ENCODE data around the gene SLC9A9.
"Not testable (repeated sequence)": the region's sequence is repeated elsewhere in the genome, so short reads cannot be mapped to it uniquely, and the experiment has no call there.

SLC9A9 gene

DNA sequence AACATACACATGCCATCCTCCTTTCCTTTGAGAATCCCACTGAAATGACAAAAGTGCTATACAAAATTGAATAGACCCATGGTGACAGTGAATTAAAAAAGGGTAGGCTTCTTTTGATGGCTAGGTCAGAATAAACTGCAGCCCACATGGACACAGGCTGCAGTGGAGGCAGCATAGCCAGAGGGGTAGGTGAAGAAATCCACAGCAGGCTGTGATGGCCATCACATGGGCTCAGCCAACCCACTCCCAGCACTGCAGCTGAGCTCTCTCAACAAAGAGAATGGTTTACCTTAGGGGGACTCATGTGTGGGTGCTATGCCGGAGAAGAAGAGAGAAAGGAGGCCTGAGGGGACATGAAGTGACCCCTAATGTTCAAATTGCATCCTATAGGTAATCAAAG lies 397.6 kb downstream of the SLC9A9 start:
- no peak for DNase-seq (ENCODE audit: low spot score)

DNA sequence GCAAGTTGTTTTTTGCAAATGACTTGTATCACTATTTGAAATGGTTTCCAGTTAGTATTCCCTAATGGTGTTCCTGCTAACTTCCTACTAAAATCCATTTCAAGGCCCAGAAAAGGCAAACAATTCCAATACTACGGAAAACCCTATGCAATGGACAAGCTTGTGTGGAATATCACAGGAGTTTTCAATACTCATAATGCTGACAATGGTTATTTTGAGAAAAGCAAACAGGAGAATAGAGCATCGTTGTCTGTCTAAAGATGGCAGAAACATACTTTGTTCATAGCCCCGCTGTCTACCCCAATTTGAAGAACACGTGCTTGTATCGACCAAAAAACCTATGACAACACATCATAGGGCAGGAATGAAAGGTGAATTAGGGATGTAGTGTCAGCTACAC lies 400.8 kb downstream of the SLC9A9 start:
- no peak for DNase-seq (ENCODE audit: low spot score)

DNA sequence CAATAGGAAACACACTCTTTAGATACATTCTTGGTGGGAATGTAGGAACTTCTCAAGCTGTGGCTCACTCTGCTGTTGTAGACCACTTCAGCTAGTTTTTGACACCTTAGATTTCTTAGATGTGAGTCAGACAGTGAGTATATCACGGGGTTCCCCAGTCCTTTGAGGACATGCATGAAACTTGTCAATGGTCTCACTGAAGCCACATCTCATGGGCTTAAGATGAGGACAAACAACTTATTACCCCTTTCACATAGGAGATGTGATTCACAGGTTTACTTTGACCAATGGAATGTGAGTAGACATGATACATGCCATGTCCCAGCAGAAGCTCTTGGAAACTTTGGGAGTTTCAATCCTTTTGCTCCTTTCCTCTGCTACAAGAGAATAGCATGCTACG lies 403.1 kb downstream of the SLC9A9 start:
- DNase-seq (ENCODE audit: low spot score) = peak; percentile 25

DNA sequence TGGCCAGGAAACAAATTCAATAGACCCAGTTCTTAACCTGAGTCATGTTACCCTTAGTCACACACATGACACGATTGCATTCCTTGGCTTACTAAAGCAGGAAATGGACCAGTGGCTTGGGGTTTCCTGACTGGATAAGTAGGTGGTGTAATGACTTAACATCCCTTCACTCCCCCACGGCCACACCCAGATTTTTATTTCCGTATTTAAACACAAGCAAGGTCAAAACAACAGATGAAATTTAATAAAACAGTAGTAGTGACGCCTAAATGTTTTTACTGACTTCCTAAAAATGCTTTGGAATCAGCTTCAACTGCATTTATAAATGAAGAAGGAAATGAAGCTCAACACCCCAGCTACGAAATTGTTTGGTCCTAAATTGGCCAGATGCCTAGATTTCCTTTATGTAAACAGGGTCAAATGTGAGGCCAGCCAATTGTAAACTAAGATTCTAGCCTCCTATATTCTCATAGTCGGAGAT lies 404.4 kb downstream of the SLC9A9 start:
- DNase-seq (ENCODE audit: low spot score) = peak; percentile 63

DNA sequence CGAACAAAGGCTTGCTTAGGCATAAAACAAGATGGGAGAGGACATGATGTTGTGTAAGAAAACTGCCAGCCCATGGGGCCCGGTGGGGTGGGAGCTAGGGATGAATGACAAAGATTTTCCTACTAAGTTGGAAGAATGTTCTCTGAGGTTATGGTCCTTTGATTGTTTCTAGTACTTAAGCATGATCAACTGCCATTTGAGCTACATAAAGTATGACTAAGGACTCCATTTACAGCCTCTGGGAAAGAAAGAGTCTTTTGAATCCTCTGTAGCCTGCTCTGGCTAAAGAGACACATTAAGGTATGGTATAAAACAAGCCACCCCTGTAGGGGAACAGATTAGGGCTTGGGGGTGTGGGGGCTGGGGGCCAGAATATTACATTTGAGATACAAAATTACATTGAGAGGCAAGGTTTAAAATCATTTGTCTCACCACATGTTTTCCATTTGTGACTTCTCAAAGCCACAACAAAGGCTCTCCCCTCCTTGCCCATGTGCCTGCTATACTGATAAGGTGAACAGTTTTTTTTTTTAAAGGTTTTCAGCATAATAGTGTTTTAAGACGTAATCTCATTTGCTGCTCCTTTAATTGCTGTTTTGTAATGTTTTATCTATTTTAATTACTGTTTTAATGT lies 405.3 kb downstream of the SLC9A9 start:
- no peak for DNase-seq (ENCODE audit: low spot score)

DNA sequence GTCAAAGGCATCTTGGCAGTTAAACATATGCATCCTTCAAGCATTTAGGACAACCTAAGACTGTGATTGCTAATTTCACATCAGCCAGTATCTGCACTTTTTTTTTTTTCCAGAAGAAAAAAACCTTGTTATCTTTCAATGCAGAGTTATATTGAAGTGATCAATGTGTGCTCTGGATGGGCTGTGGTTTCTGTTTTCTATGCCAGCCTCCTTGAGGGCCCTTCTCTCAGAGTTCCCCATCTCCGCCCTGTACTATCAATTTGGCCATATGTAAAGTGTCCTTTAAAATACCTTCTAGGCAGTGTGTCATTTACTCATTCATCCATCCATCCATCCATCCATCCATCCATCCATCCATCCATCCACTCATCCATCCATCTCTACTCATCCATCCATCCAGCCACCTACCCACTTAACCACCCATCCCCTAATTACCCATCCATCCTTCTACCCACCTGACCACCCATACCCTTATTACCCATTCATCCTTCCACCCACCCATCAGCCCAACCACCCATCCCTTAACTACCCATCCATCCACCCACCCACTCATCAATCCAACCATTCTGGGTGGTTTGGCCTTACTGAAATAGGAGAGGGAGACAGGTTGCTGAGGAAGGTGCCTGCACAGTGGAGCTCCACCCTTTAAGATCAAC lies 406.6 kb downstream of the SLC9A9 start:
- DNase-seq (ENCODE audit: low spot score) = no peak

DNA sequence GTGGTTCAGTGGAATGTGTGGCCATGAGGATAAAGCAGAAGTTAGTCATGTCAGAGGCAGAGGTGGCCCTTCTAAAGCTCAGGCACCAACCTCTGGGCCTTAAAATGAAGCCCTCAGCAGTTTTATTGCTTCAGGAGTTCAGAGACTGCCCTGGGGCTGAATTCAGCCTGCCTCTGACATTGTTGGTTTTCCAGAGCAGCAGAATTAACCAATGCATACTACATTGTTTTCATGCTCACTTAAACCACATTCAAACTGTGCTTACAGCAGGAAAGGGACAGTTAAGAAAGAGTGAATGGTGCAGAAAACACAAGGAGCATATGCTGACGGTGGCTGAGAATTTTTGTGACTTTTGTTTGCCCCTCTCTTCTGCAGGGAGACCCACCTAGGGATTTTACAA lies 408.5 kb downstream of the SLC9A9 start:
- DNase-seq (ENCODE audit: low spot score) = no peak

DNA sequence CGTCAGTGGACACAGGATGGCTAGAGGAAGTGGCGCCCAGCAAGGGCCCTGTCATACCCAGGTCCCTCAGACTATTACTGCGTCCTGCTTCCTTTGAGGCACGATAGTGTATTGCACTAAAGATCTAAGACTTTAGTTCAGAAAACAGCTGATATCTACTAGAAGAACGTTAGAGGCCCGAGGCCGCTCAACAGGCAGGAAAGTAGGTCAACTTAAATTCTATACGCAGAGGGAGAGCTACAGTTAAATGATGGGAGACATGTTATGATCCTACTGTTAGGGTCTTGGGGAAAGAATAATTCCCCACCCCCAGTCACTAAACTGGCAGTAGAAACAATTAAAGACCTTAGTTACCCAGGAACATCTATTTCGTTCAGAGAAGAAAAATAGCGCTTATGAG lies 410.9 kb downstream of the SLC9A9 start:
- DNase-seq (ENCODE audit: low spot score) = no peak

DNA sequence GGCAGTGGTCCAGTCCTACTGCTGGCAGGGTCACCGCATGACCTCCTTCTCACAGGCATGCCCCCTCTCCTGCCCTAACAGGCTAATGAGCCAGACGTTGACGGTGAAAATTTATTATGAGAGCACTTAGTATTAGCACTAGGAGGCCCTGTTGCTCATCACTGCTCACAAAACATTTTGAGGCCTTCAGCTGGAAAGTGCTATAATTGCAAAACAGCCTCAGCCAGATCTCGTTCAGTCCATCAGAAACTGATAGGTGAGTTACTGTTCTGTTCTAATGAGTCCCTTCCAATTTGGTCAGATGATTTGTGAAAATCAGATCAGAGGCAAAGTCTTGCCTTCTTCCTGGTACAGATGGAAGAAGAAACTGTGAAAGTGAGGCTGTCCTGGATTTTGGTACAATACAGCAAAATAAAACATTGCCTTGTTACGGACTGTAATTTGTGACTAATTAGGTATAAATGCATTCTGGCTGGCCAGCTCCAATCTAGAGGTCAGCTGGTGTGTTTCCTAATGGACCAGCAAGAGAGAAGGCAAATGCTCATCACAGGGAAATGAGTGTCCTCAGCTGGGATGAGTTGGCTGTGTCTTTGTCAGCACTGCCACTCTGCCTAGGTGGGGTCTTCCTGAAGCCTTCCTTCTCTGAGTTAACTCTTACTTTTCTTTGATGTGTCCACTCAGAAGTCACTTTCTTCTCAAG lies 411.9 kb downstream of the SLC9A9 start:
- DNase-seq (ENCODE audit: low spot score) = no peak

DNA sequence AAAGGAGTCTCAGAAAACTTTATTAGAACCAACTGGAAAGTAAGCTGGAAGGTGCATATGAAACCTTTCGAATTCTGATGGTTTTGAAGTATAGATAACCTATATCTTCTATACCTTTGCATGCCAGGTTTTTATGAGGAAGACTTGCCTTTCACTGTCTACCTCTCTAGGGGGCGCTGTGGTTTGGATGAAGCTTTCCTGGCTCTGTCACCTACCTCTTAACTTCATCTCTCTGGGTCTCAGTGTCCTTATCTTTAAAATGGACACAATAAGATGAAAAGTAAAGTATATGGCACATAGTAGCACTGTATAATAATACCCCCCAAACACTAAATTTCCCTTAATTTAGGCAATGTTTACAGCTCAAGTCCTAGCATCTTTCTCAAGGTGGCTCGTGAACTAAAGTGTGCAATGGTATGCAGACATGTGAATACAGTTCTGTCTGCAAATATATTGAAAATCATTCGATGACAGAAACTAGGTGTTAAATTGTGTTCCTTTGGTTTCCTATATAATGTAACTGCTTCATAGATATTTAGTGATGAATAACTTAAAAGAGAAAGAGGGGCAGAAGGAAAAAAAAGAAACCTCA lies 414.4 kb downstream of the SLC9A9 start:
- peak; percentile 23 for DNase-seq (ENCODE audit: low spot score)

DNA sequence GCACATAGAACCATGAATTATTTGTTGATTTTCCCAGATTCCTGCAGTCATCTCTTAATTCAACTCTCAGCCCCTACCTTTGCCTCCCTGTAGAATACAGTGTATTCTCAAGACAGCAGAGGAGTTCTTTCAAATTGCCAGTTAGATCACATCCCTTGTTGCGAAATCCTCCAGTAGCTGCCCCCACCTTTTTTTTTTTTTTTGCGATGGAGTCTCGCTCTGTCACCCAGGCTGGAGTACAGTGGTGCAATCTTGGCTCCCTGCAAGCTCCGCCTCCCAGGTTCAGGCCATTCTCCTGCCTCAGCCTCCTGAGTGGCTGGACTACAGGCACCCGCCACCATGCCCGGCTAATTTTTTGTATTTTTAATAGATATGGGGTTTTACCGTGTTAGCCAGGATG lies 417.0 kb downstream of the SLC9A9 start:
- DNase-seq (ENCODE audit: low spot score) = not testable (repeated sequence)

DNA sequence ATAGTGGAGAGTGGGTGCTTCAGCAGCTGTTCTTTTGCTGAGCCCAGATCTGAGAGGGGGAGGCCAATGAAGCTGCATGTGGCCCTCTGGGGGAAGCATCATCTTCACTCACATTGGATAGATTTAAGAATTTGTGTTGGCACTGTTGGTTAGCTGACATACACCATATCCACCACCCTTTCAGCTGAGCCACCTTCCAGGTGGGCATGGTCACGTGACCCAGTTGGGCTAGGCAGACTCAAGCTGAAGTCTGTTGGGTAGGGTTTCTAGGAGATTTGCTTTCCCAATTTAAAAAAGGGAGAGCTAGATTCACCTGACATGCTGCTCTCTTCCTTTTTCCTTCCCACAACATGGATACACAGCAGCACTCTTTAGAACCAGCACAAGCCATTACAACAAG lies 417.7 kb downstream of the SLC9A9 start:
- DNase-seq (ENCODE audit: low spot score) = no peak

DNA sequence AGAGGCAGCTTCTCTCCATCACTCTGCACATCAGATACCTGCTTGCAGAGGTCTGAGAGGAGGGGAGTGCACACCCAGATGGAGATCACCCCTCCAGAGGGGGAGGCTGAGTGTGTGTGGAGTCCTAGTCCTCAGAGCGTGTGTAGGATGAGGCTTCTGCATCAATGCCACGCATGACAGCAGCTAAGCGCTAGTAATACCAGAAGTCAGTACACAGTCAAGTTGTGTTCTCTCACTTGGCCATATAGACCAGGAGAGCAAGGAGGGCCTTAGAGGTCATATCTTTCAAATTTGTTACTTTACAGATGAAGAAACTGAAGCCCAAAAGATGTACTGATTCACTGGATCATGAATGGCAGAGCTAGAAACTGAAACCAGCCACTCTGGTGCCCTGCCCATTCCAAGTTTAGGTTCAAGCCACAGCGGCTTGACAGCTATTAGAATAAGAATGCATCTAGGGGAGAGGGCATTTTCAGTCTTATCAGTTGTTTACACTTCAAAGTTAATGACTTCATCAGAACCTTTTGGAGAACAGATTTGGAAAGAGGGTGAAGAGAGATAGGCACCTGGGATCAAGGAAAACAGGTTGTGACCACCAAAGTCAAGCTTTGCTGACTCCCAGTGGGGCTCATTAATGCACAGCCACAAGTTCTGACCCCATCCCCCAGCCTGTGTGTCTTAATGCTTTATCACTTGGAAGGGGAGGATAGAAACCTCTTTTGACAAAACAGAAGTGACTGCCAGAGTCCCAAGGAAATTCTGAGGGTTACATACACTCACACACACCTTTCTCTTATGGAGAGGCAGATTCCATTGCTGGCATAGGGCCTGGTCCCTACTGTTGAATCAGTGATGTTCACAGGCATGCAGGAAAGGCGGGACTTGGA lies 418.4 kb downstream of the SLC9A9 start:
- DNase-seq (ENCODE audit: low spot score) = no peak

DNA sequence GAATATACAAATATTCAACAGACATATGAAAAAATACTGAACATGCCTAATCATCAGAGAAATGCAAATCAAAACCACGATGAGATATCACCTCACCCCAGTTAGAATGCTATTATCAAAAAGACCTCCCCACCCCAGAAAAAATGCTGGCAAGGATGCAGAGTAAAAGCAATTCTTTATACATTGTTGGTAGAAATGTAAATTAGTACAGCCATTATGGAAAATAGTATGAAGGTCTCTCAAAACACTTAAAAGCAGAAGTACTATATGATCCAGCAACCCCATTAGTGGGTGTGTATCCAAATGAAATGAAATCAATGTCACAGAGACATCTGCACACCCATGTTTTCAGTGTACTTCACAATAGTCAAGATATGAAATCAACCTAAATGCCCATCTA lies 420.0 kb downstream of the SLC9A9 start:
- no peak for DNase-seq (ENCODE audit: low spot score)

DNA sequence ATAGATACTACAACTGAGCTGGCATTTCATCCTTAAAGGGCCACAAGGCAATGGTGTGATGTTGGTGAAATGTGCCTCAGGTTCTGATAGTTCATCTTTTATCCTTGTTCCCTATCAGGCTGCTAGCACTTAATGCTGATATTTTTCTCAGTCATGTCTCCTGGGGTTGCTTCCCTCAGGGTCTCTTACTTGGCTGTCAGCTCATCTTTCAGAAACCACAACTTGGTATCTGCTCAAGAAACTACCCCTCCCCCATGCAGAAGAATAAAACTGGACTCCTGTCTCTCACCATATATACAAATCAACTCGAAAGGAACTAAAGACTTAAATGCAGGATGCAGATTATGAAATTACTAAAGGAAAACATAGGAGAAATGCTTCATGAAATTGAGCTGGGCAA lies 420.6 kb downstream of the SLC9A9 start:
- DNase-seq (ENCODE audit: low spot score) = no peak

DNA sequence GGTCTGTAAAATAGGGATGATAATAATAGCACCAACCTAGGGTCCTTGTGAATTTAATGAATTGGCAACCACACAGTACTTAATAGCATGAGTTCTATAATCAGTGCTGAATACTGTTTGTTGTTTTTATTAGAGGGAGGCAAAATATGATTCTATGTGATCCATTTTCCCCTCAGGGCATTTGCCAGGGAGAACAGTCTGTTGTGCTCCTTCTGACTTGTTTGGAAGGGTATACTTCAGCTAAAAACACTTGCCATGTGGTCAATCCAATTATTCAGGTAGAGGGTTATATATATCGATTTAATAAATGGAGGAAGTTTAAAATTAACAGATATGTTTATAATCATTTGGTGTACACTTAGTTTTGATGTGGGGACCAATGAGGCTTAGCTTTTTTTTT lies 423.4 kb downstream of the SLC9A9 start:
- DNase-seq (ENCODE audit: low spot score) = no peak

DNA sequence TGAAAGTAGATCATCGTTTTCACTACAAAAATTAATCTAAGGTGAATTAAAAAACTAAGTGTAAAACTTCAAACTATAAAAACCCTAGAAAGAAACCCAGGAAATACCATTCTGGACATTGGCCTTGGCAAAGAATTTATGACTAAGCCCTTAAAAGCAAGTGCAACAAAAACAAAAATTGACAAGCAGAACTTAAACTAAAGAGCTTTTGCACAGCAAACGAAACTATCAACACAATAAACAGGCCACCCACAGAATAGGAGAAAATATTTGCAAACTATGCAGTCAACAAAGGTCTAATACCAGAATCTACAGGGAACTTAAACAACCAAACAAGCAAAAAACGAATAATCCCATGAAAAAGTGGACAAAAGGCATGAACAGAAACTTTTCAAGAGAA lies 426.7 kb downstream of the SLC9A9 start:
- DNase-seq (ENCODE audit: low spot score) = no peak

DNA sequence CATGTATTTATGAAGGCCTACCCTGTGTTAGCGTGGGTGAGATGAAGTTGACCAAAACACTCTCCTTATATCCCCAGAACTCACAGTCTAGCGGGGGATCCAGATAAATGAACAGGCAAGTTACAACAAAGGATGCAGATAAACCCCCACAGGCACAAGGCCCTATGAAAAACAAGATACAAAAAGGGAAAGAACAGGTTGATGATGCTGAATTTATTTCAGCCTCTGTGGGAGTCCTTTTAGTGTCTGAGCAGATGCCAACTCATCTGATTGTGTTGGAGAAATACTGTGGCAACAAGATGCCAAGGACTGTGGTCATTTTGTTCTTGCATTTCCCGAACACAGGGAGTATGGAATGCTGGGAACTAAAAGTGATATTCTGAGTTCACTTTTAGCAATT lies 428.7 kb downstream of the SLC9A9 start:
- DNase-seq (ENCODE audit: low spot score) = no peak

DNA sequence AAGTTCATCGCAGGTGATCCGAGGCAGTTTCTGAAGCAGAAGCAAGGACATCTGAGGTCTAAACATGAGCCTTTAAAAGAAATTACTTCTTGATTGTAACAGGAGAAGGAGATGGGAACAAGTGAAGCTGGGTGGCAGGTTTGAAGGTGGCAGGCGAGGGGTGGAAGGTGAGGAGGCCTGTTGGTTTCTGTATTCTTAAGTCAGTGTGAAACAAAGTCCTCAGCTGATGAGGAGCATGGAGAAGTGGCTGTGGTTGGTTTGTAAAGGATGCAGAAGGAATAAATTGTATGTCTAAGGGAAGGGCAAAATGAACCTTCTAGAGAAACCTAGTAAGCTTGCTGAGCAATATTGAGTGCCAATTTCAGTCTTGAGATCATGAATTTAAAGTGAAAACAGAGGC lies 429.9 kb downstream of the SLC9A9 start:
- no peak for DNase-seq (ENCODE audit: low spot score)

DNA sequence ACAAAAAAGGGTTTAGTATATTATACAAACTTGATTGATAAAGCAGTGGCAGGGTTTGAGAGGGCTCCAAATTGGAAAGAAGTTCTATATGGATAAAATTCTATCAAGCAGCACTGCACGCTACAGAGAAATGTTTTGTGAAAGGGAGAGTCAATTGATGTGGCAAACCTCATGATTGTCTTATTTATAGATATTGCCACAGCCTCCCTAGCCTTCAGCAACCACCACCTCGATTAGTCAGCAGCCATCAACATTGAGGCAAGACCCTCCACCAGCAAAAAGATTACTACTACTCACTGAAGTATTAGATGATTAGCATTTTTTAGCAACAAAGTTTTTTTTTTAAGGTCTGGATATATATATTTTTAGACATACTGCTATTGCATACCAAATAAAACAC lies 432.0 kb downstream of the SLC9A9 start:
- no peak for DNase-seq (ENCODE audit: low spot score)

DNA sequence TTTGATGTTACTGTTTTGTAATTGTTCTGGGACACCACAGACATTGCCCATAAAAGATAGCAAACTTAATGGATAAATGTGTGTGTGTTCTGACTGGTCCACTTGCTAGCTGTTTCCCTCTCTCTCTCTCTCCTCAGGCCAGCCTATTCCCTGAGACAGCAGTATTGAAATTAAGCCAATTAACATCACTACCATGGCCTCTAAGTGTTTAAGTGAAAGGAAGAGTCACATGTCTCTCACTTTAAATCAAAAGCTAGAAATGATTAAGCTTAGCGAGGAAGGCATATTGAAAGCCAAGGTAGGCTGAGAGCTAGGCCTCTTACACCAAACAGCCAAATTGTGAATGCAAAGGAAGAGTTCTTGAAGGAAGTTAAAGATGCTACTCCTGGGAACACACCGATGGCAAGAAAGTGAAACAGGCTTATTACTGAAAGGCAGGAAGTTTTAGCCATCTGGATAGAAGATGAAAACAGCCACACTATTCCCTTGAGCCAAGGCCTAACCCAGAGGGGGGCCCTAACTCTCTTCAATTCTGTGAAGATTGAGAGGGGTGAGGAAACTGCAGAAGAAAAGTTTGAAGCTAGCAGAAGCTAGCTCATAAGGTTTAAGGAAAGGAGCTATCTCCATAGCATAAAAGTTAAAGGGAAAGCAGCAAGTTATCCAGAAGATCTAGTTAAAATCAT lies 433.6 kb downstream of the SLC9A9 start:
- DNase-seq (ENCODE audit: low spot score) = peak; percentile 42

All from activated CD4-positive, alpha-beta T cell treated with anti-CD3 and anti-CD28 coated beads, Interleukin-2, Interleukin-4, amounts not matched to agents 100 ng/mL and 50 ng/mL, durations not matched to agents 16 hours and 8 hours (primary cell).